AG04449 (cell line): ENCODE results near the gene ITGA2B.
"Not testable (repeated sequence)": the region's sequence is repeated elsewhere in the genome, so short reads cannot be mapped to it uniquely, and the experiment has no call there.

Source experiments
- CTCF ChIA-PET: fragments of 350-600 bp; formaldehyde crosslinking; extraction: SDS; loops from one replicate; lab custom pipeline; 2021; ENCODE audit warnings: antibody characterized with exemption; lab: Yijun Ruan, JAX
- POLR2A ChIA-PET: fragments of 400-600, 350-600 bp; formaldehyde crosslinking; extraction: SDS; loops from one replicate; lab custom pipeline; 2020; ENCODE audit warnings: antibody characterized with exemption, inconsistent platforms; lab: Yijun Ruan, JAX
- DNase-seq: peaks from one replicate; pipeline ENCODE4 v3.0.0-alpha.2; 2010; ENCODE audit warnings: low read depth, low spot score
- H3K4me3 ChIP-seq: 2 replicates; pipeline ENCODE4 v1.5.1; 2011; ENCODE audit warnings: low read depth, mild to moderate bottlenecking, control low read depth, low read length
- CTCF ChIP-seq: IDR thresholded peaks from one replicate; pipeline ENCODE4 v1.5.1; 2011; ENCODE audit warnings: mild to moderate bottlenecking, moderate library complexity, low read length, control low read depth, inconsistent platforms; ENCODE audit not compliant: insufficient read depth; ENCODE audit errors: missing control alignments

ITGA2B gene

GRCh38 chr17:44334727-44335126, 54.7 kb downstream of the ITGA2B start:
- POLR2A ChIA-PET = no interaction called here
- TF ChIP-seq CTCF = no peak
- no peak for DNase-seq
- H3K4me3 ChIP-seq = no peak overlapping the region
- CTCF ChIA-PET = interaction anchor here (9.2 kb wide), 1 partner anchor 125 kb away, joined by 130 read pairs; no protein-coding TSS in a partner anchor

GRCh38 chr17:44334315-44334714, 55.1 kb downstream of the ITGA2B start:
- ChIA-PET CTCF (interaction anchor here (1.3 to 9.2 kb wide), 3 partner anchors 10 to 124 kb away, joined by 5 to 130 read pairs (median 37); partner anchors contain the start of gene GRN), POLR2A (no interaction called here)
- TF ChIP-seq CTCF = no peak
- H3K4me3 ChIP-seq = no peak overlapping the region
- no peak for DNase-seq

GRCh38 chr17:44333371-44333770, 56.1 kb downstream of the ITGA2B start:
- DNase-seq = no peak
- TF ChIP-seq CTCF = no peak
- no peak overlapping the region for H3K4me3 ChIP-seq
- ChIA-PET POLR2A (interaction anchor here (0.5 kb wide), 1 partner anchor 157 kb away, joined by 3 read pairs; no protein-coding TSS in a partner anchor), CTCF (interaction anchor here (0.7 to 9.2 kb wide), 11 partner anchors 7 to 302 kb away, joined by 3 to 130 read pairs (median 6); partner anchors contain the start of gene GRN)

- no peak for DNase-seq
- no peak overlapping the region for H3K4me3 ChIP-seq
- TF ChIP-seq CTCF = peak; percentile 61
- ChIA-PET POLR2A (interaction anchor here (0.7 kb wide), 1 partner anchor 121 kb away, joined by 5 read pairs; no protein-coding TSS in a partner anchor), CTCF (interaction anchor here (0.6 to 9.2 kb wide), 36 partner anchors 9 to 539 kb away, joined by 3 to 130 read pairs (median 6); partner anchors contain the start of genes FAM171A2 and GRN)
Observed at GRCh38 chr17:44331249-44331760, 58.1 kb downstream of the ITGA2B start.

- ChIA-PET POLR2A (interaction anchor here (0.7 kb wide), 1 partner anchor 11 kb away, joined by 3 read pairs; no protein-coding TSS in a partner anchor), CTCF (interaction anchor here (0.7 to 9.2 kb wide), 29 partner anchors 8 to 387 kb away, joined by 3 to 130 read pairs (median 7); partner anchors contain the start of gene GRN)
- DNase-seq, H3K4me3 ChIP-seq: not testable (repeated sequence)
Observed at GRCh38 chr17:44330263-44330662, 59.2 kb downstream of the ITGA2B start.

GRCh38 chr17:44329516-44329915, 59.9 kb downstream of the ITGA2B start:
- POLR2A ChIA-PET, DNase-seq, H3K4me3 ChIP-seq: not testable (repeated sequence)
- CTCF ChIA-PET = interaction anchor here (1.4 to 9.2 kb wide), 12 partner anchors 11 to 386 kb away, joined by 3 to 130 read pairs (median 13); partner anchors contain the start of gene GRN

- ChIA-PET POLR2A (interaction anchor here (0.8 kb wide), 1 partner anchor 106 kb away, joined by 8 read pairs; no protein-coding TSS in a partner anchor), CTCF (interaction anchor here (0.7 to 9.2 kb wide), 10 partner anchors 17 to 195 kb away, joined by 3 to 130 read pairs (median 4); partner anchors contain the start of genes GRN and UBTF)
- H3K4me3 ChIP-seq = no peak overlapping the region
- TF ChIP-seq CTCF = no peak
- DNase-seq = no peak
Observed at GRCh38 chr17:44327715-44328449, 61.6 kb downstream of the ITGA2B start.
